Aorta (tissue), 5 donors: ENCODE data around the gene PLEKHA7. TPM values are rescaled to one million over a fixed set of nuclear protein-coding genes. Genes with fewer than 3 reads are reported as not detected.

Source experiments
- ATAC-seq: fragments of 200-7000 bp; cut with Tn5 transposase; one replicate; pipeline ENCODE4 v1.9.1; 2022; ENCODE audit warnings: moderate library complexity; ENCODE audit not compliant: low FRiP score
- DNase-seq, 2 donors: peaks; one replicate each; pipeline ENCODE4 v3.0.0-alpha.2; 2020
- H3K27ac ChIP-seq, 2 donors: one replicate each; pipeline ENCODE4 v1.5.1; 2013; ENCODE audit warnings: low read length in 2 of 2, mild to moderate bottlenecking in 2 of 2, moderate library complexity in 2 of 2, control low read depth in 1 of 2, inconsistent platforms in 1 of 2, low read depth in 1 of 2
- H3K27me3 ChIP-seq, 2 donors: one replicate each; pipeline ENCODE4 v1.6.1; 2013; ENCODE audit warnings: control low read depth in 1 of 2, low read length in 1 of 2, mild to moderate bottlenecking in 1 of 2, moderate library complexity in 1 of 2; ENCODE audit not compliant: insufficient read depth in 2 of 2, control insufficient read depth in 1 of 2
- H3K36me3 ChIP-seq, 2 donors: one replicate each; pipeline ENCODE4 v1.6.1; 2013; ENCODE audit warnings: control low read depth in 1 of 2, low read length in 1 of 2, mild to moderate bottlenecking in 1 of 2; ENCODE audit not compliant: insufficient read depth in 2 of 2, control insufficient read depth in 1 of 2
- H3K4me1 ChIP-seq, 2 donors: one replicate each; pipeline ENCODE4 v1.6.1; 2013; ENCODE audit warnings: low read length in 2 of 2, control low read depth in 1 of 2, mild to moderate bottlenecking in 1 of 2, moderate library complexity in 1 of 2; ENCODE audit not compliant: insufficient read depth in 2 of 2, control insufficient read depth in 1 of 2
- H3K4me3 ChIP-seq, 2 donors: one replicate each; pipeline ENCODE4 v1.5.1; 2013; ENCODE audit warnings: low read length in 2 of 2, control low read depth in 1 of 2, mild to moderate bottlenecking in 1 of 2
- H3K9me3 ChIP-seq: one replicate; pipeline ENCODE4 v1.6.1; 2013; ENCODE audit warnings: mild to moderate bottlenecking, low read length; ENCODE audit not compliant: control insufficient read depth
- WGBS, 2 donors: extraction: QIAGEN DNeasy Blood & Tissue Kit; methylation state at CpG; one replicate each; pipeline ENCODE4 v1.1.7; 2013; 5-methylcytosine and 5-hydroxymethylcytosine counted together
- intact Hi-C, 2 donors: fragments of 100-400 bp; cut with DNase I; formaldehyde crosslinking; loops; one replicate each; pipeline versions ENCODE4 v1.14.2 to v1.15.0; 2022
- polyA plus RNA-seq, 2 donors: library from polyadenylated mRNA; stranded (reverse); fragments of 200-250 nt; gene quantifications; one replicate each; pipeline ENCODE4 v1.2.3, GENCODE V29; 2013
- total RNA-seq, 2 donors: library from RNA; stranded (reverse); fragmentation: NEBNext Ultra II Directional; extraction: Animal tissue kit (Norgen Biotek cat#: 25700); gene quantifications; one replicate each; pipeline ENCODE4 v1.2.1, GENCODE V29; 2021
- donor health status: healthy with polysubstance abuse.
- donor health status: Bipolar disorder and iron deficiency.
- donor health status: DM: no; HTN: no; CAD: no.
- donor health status: DM: no; HTN: no; CAD: no.
- donor health status: DM: yes; HTN: yes; CAD: no.

PLEKHA7 gene
- total and polyA plus RNA-seq, 4 donors, result 5.9 to 17.1 (median 11.9) TPM

DNA sequence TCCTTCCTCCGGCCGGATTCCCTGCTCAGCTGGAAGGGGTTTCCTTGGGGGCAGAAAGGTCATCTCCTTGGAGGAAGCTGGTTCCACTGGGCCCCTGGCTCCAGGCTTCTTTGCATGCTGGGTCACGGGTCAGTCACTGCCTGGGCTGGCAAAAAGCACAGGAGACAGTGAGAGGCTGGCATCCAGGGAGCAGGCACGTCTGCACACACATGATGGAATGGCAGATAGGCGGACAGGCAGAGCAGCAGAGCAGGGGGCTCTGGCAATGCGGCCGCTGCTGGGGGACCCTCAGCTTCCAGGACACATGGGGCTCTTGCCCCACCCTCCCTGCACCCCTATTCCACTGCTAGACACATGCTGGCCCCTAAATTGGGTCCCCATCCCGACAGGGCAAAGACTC lies 235.3 kb downstream of the PLEKHA7 start:
- H3K27me3 ChIP-seq, result no peaks in the 10 kb centered on the region
- DNase-seq, result no peak
- no peaks in the 10 kb centered on the region for H3K4me1 ChIP-seq
- H3K36me3 ChIP-seq, result no peaks in the 10 kb centered on the region
- no peak for ATAC-seq
- intact Hi-C loops, result loop anchor here in 1 of 2 donors (10.0 kb wide), 1 partner anchor 64 kb away; no protein-coding TSS in a partner anchor
- WGBS, 2 donors, result 92 to 95% methylated on average over 8 of the region's 8 CpGs
- H3K4me3 ChIP-seq, result no peak overlapping the region
- no peak overlapping the region for H3K27ac ChIP-seq
- H3K9me3 ChIP-seq, result no peaks in the 10 kb centered on the region

DNA sequence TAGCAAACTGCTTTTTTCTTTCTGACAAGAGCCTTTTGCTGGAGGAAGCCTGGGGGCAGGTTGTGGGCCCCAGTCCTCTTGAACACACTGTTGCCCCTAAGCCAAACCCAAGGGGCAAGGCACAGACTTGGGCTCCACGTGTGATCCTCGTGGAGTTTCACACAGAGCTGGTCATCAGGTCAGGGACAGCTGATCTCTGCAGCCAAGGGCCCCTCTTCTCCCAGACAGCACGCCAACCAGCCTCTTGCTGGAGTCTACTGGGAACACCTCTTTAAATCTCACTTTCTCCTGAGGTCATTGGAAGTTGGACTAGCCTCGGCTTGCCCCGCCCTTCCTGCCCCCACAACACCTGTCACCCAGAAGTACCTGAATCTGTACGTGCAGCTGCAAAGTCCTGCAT lies 235.9 kb downstream of the PLEKHA7 start:
- H3K9me3 ChIP-seq, result no peaks in the 10 kb centered on the region
- H3K36me3 ChIP-seq, result no peaks in the 10 kb centered on the region
- ATAC-seq, result no peak
- no peaks in the 10 kb centered on the region for H3K4me1 ChIP-seq
- H3K4me3 ChIP-seq, result no peak overlapping the region
- no peaks in the 10 kb centered on the region for H3K27me3 ChIP-seq
- no peak for DNase-seq
- 93 to 95% methylated on average over 6 of the region's 6 CpGs for WGBS, 2 donors
- H3K27ac ChIP-seq, result no peak overlapping the region
- intact Hi-C loops, result loop anchor here in 1 of 2 donors (10.0 kb wide), 1 partner anchor 63 kb away; no protein-coding TSS in a partner anchor

DNA sequence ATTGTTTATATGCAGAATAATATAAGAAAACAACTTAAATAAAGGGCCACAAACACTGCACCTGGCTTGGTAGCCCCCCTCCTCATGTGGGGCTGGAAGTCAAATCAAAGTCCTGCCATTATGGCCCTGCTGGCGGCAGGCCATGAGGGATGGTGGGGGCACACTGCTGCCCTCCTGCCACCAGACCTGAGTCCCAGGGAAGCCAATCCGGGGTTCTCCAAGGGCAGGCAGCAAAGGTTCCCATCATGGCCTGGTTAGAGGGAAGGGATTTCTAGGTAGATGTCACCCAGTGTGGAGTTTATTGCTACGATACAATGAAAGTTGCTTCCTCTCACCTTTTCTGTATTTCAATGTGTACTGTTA lies 236.6 kb downstream of the PLEKHA7 start:
- intact Hi-C loops, result loop anchor here in 1 of 2 donors (10.0 kb wide), 1 partner anchor 63 kb away; no protein-coding TSS in a partner anchor
- H3K4me3 ChIP-seq, result no peak overlapping the region
- no peaks in the 10 kb centered on the region for H3K27me3 ChIP-seq
- ATAC-seq (no peak), DNase-seq (no peak)
- no peaks in the 10 kb centered on the region for H3K9me3 ChIP-seq
- WGBS, 2 donors, result 90 to 97% methylated on average over 3 of the region's 3 CpGs
- no peak overlapping the region for H3K27ac ChIP-seq
- no peaks in the 10 kb centered on the region for H3K36me3 ChIP-seq
- H3K4me1 ChIP-seq, result no peaks in the 10 kb centered on the region

DNA sequence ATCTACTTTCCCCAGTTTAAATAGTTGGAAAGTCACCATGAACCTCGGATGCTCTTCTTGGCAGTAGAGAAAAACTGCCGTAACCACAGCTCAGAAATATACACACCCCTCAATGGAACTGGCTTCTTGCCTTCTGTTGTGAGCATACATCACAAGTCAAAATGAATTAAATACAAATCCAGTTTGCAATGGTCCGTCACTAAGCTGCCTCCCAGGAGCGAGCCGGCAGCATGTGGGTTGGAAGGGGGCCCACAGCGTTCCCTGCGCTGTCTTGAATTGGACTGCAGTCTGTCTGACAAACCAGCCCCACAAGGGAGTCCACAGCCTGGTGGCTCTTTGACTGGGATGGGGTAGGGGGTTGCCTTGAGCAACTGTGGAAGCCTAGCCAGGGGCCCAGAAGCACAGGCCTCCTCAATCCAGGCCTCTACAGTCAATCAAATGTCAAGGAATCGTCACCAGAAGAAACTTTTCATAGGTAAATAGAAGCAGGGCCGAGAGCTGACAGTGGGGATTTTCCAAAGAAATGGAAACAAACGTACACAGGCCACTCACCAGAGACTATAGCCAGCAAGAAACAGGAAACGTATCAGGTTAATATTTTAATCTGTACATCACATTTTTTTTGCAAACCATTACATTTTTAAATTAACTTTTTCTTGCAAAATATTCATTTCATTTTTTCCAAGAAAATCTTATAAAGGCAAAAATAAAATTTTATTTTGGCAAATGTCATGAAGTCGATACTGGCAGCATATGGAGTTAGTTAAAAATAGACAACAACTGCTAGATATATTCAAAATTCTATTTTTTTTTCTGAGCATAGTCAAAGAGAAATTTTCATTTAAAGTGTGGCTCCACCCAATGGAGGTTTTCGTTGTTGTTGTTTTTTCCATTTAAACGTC lies 237.3 kb downstream of the PLEKHA7 start:
- H3K4me3 ChIP-seq, result no peak overlapping the region
- no peak for ATAC-seq
- no peaks in the 10 kb centered on the region for H3K4me1 ChIP-seq
- intact Hi-C loops, result loop anchor here in 1 of 2 donors (10.0 kb wide), 1 partner anchor 62 kb away; no protein-coding TSS in a partner anchor
- no peaks in the 10 kb centered on the region for H3K27me3 ChIP-seq
- H3K27ac ChIP-seq, result no peak overlapping the region
- no peaks in the 10 kb centered on the region for H3K36me3 ChIP-seq
- 54 to 74% methylated on average over 14 of the region's 14 CpGs for WGBS, 2 donors
- no peak for DNase-seq
- H3K9me3 ChIP-seq, result no peaks in the 10 kb centered on the region

DNA sequence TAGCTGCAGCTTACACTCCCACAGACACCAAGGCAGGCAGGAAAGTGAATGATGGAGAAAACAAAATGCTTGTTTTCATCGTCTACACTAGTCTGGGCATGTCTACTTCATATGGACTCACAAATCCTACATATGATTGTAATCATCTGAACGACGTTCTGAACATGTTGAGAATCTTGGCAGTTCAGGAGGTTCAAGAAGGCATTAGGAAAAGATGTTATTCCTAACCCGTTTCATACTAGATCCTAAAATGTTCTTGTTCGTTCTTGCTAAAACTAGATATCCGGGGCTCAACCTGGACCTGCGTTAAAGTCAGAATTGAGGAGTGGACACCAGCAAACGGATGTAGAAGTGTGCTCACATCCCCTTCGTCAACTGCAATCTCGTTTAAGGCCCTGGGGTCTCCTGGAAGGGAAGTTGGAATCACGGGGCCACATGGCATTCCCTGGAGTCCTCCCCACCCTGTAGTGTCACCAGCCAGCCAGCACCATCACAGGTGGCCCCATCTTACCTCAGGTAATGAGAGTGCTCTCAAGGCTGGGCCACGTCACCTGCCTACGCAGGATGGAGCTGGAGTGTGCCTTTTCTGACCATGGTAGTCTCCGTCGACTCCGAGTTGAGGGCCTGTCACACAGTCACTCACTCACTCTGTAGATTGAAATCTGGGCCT lies 238.5 kb downstream of the PLEKHA7 start:
- 87 to 90% methylated on average over 16 of the region's 16 CpGs for WGBS, 2 donors
- ATAC-seq (no peak), DNase-seq (no peak)

DNA sequence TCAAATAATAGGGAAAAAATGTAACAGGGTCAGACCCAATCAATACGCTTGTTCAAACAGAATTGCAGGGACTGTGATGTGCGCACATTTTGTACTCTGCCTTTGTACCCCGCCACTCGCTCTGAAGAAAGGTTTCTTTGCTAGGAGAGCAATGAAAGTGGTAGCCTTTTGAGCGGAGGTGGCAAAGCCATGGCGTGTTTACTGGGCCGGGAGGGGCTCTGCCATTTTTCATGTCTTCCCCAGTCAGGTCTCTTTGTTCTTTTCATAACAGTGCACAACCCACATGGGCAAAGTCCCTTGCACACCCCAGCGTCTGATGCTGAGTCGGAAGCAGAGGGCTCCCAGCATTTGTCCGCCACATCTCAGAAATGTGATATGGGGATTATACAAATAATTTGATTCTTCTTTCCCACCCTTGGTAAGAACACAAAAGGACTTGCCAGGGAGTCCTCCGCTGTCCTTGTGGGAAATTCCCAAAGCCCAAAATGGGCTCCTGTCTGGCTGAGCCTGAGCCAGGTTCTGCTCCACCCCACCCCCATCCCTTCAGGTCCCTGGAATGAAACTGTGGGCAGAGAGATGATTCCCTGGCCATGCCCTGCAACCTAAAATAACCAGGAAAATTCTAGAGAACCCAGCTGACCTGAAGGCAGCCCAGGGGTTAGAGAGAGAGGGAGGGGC lies 239.1 kb downstream of the PLEKHA7 start:
- H3K4me3 ChIP-seq, result no peak overlapping the region
- WGBS, 2 donors, result 87 to 92% methylated on average over 11 of the region's 11 CpGs
- intact Hi-C loops, result loop anchor here in 1 of 2 donors (10.0 kb wide), 1 partner anchor 60 kb away; no protein-coding TSS in a partner anchor
- no peaks in the 10 kb centered on the region for H3K27me3 ChIP-seq
- no peak for DNase-seq
- ATAC-seq, result no peak
- no peaks in the 10 kb centered on the region for H3K4me1 ChIP-seq
- H3K36me3 ChIP-seq, result no peaks in the 10 kb centered on the region
- no peak overlapping the region for H3K27ac ChIP-seq
- no peaks in the 10 kb centered on the region for H3K9me3 ChIP-seq

More for the DNA sequence above, 238.5 kb downstream of the PLEKHA7 start:
- intact Hi-C loops, result loop anchor here in 1 of 2 donors (10.0 kb wide), 1 partner anchor 61 kb away; no protein-coding TSS in a partner anchor
- Histone ChIP-seq H3K4me1 (no peaks in the 10 kb centered on the region), H3K36me3 (no peaks in the 10 kb centered on the region), H3K9me3 (no peaks in the 10 kb centered on the region), H3K27ac (no peak overlapping the region), H3K4me3 (no peak overlapping the region), H3K27me3 (no peaks in the 10 kb centered on the region)

DNA sequence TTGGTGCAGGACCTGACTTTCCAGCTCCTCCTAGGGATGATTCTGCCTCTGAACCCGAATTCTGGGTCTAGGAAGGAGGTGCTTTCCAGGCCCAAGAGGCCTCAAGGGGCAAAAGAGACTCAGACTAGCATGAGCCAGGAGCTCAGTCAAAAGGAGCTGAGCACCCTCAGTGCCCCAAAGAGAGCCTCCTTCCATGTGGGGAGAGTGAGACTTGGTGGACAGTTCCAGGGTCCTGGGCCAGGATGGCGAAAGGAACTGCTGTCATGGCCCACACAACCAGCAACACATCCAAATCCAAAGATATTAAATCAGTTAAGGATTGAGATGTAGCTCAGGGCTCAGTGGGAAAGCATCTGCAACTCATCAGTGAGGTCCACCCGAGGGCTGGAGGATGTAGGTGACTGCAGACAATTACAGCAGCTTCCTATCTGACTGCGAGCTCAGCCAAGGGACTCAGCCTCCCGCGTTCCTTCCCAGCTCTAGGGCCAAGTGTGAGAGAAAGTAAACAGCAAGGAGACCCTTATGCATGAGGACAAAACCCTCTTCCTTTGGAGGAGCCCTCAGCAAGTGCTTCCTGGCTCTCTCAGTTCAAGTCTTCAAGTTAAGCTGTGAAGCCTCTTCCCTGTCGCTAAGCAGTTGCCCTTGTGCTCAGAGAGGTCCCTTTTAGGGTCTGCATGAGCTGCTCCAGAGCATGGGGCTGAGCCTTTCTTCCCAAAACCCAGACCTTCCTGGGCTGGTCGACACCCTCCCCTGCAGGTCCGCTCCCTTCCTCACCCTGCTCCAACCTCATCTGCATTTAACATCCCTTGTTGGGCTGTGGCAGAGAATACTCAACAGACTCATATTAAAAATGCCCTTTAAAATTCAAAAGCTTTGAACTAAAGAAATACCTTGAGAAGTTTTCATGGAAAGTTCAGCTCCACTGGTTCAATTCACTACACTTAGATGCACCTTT lies 240.0 kb downstream of the PLEKHA7 start:
- intact Hi-C loops, result loop anchor here in 1 of 2 donors (10.0 kb wide), 1 partner anchor 59 kb away; no protein-coding TSS in a partner anchor
- Histone ChIP-seq H3K36me3 (no peaks in the 10 kb centered on the region), H3K9me3 (no peaks in the 10 kb centered on the region), H3K4me3 (no peak overlapping the region), H3K4me1 (no peaks in the 10 kb centered on the region), H3K27ac (no peak overlapping the region), H3K27me3 (no peaks in the 10 kb centered on the region)
- 62 to 67% methylated on average over 9 of the region's 9 CpGs for WGBS, 2 donors
- DNase-seq, result no peak
- no peak for ATAC-seq
